K562 (cell line): ENCODE data around the gene RAB26. TPM values are rescaled to one million over a fixed set of nuclear protein-coding genes. Genes with fewer than 3 reads are reported as not detected.
A peak's percentile ranks its signal among the peaks of the same experiment; 100 is the strongest.
"Not testable (repeated sequence)": the region's sequence is repeated elsewhere in the genome, so short reads cannot be mapped to it uniquely, and the experiment has no call there.

Experiments
- ATAC-seq: fragments of 200-7000 bp; cut with Tn5 transposase; 3 replicates; pipeline ENCODE4 v1.9.1; 2020; ENCODE audit warnings: moderate library complexity
- BruUV-seq: library from RNA; stranded (reverse); fragments of 400-500 nt; replicated peaks from 2 replicates; lab custom pipeline; 2021; lab: Mats Ljungman, UMichigan
- CTCF ChIA-PET: fragments of 300-600 bp; formaldehyde crosslinking; extraction: SDS; loops from one replicate; lab custom pipeline; 2021; ENCODE audit warnings: low intra/inter-chr PET ratio; lab: Yijun Ruan, JAX
- POLR2A ChIA-PET: fragments of 300-600, 350-650 bp; sonication (Branson Sonifier 250); formaldehyde crosslinking; extraction: SDS; loops from one replicate; lab custom pipeline; 2021; ENCODE audit warnings: antibody characterized with exemption, inconsistent platforms; lab: Yijun Ruan, JAX
- DNase-seq, 4 experiments: peaks; one replicate each; pipeline versions ENCODE4 v3.0.0 to v3.0.0-alpha.2; 2011 to 2018; ENCODE audit warnings: low spot score in 3 of 4, mixed read lengths in 3 of 4; ENCODE audit errors: extremely low read depth in 1 of 4
- FAIRE-seq: peaks from 2 replicates; lab custom pipeline; 2011; peaks lifted over from hg19 to GRCh38; lab: Jason Lieb, UNC
- H2AFZ ChIP-seq: 2 replicates; pipeline ENCODE4 v1.6.0; 2011; ENCODE audit warnings: low read depth, low read length, control low read depth, inconsistent platforms
- H3K27ac ChIP-seq: fragments of 200-600 bp; 3 replicates; pipeline ENCODE4 v1.8.0; 2011; ENCODE audit warnings: low read depth, mild to moderate bottlenecking, control low read depth, inconsistent platforms, low read length, moderate library complexity, mixed read lengths; ENCODE audit errors: extremely low read depth
- H3K27me3 ChIP-seq, 2 experiments: fragments of 300-600 bp in 1 of 2; 2 replicates in 1 of 2; 3 replicates in 1 of 2; pipeline versions ENCODE4 v1.6.0 to v1.8.0; 2011; ENCODE audit warnings: inconsistent platforms in 2 of 2, low read length in 2 of 2, mild to moderate bottlenecking in 1 of 2, mixed read lengths in 1 of 2, moderate library complexity in 1 of 2; ENCODE audit not compliant: control insufficient read depth in 2 of 2, insufficient read depth in 2 of 2
- H3K36me3 ChIP-seq: fragments of 300-600 bp; 3 replicates; pipeline ENCODE4 v1.8.0; 2011; ENCODE audit warnings: mild to moderate bottlenecking, low read length, inconsistent platforms; ENCODE audit not compliant: control insufficient read depth, insufficient read depth
- H3K4me1 ChIP-seq, 2 experiments: fragments of 200-600 bp in 1 of 2; replicated peaks in 1 of 2; 2 replicates in 1 of 2; 3 replicates in 1 of 2; pipeline versions ENCODE4 v1.5.1 to v1.8.0; 2011; ENCODE audit warnings: inconsistent platforms in 2 of 2, low read length in 2 of 2, mild to moderate bottlenecking in 1 of 2, mixed read lengths in 1 of 2, moderate library complexity in 1 of 2; ENCODE audit not compliant: control insufficient read depth in 2 of 2, insufficient read depth in 2 of 2
- H3K4me2 ChIP-seq: 2 replicates; pipeline ENCODE4 v1.6.1; 2011; ENCODE audit warnings: low read length, control low read depth, inconsistent platforms, mixed read lengths; ENCODE audit not compliant: insufficient read depth
- H3K4me3 ChIP-seq: fragments of 200-600 bp; sonication (generic), shearing (Covaris generic); 2 replicates; pipeline ENCODE4 v1.5.1; 2016; ENCODE audit warnings: control low read depth, inconsistent platforms
- H3K79me2 ChIP-seq: fragments of 200-600 bp; 3 replicates; pipeline ENCODE4 v1.8.0; 2011; ENCODE audit warnings: low read length, inconsistent platforms; ENCODE audit not compliant: control insufficient read depth, insufficient read depth
- H3K9ac ChIP-seq, 2 experiments: 2 replicates each; pipeline versions ENCODE4 v1.6.0 to v1.6.1; 2011; ENCODE audit warnings: low read depth in 2 of 2, low read length in 2 of 2, control low read depth in 1 of 2, inconsistent platforms in 1 of 2, mild to moderate bottlenecking in 1 of 2, mixed read lengths in 1 of 2; ENCODE audit not compliant: insufficient read depth in 1 of 2
- H3K9me1 ChIP-seq: one replicate; pipeline ENCODE4 v1.6.0; 2011; ENCODE audit warnings: inconsistent platforms, mild to moderate bottlenecking, low read length, moderate library complexity; ENCODE audit not compliant: control insufficient read depth, insufficient read depth
- H3K9me3 ChIP-seq: replicated peaks from 2 replicates; pipeline ENCODE4 v1.5.1; 2011; ENCODE audit warnings: low read depth, low read length, inconsistent platforms; ENCODE audit not compliant: control insufficient read depth, insufficient read depth
- H4K20me1 ChIP-seq: replicated peaks from 2 replicates; pipeline ENCODE4 v1.6.1; 2011; ENCODE audit warnings: low read length, inconsistent platforms, mixed read lengths; ENCODE audit not compliant: control insufficient read depth, insufficient read depth
- RAD51 ChIP-seq: fragments of 450-650 bp; IDR thresholded peaks from 2 replicates; pipeline ENCODE4 v1.7.1; 2016; ENCODE audit warnings: low read depth, mild to moderate bottlenecking, borderline replicate concordance
- VEZF1 ChIP-seq: fragments of 200-800 bp; sonication (Bioruptor generic); IDR thresholded peaks from 2 replicates; pipeline ENCODE4 v1.6.1; 2017; ENCODE audit warnings: missing genetic modification characterization, missing compliant biosample characterization
- ZNF239 ChIP-seq: fragments of 250-450 bp; sonication (Bioruptor Pico); IDR thresholded peaks from 2 replicates; pipeline ENCODE4 v1.4.0; 2020; ENCODE audit warnings: mild to moderate bottlenecking
- WGBS: fragments of 100-300 bp; shearing (Covaris generic); methylation state at CpG from one replicate; pipeline ENCODE4 v1.1.6; 2016; ENCODE audit warnings: low coverage, mixed read lengths; ENCODE audit not compliant: insufficient coverage; ENCODE audit errors: missing lambda C conversion rate; 5-methylcytosine and 5-hydroxymethylcytosine counted together
- in situ Hi-C: fragments of 300-500 bp; cut with MboI; formaldehyde crosslinking; loops from 4 replicates; pipeline ENCODE4 v1.15.0; 2018; ENCODE audit warnings: inconsistent platforms, mixed read lengths
- intact Hi-C: fragments of 100-400 bp; cut with micrococcal nuclease; formaldehyde crosslinking; loops from 2 replicates; pipeline ENCODE4 v1.14.2; 2022
- polyA plus RNA-seq, 8 experiments: library from polyadenylated mRNA; depleted of rRNA in 4 of 8; stranded (reverse) in 5 of 8; unstranded in 3 of 8; fragments of >200 nt; fragmentation: Nextera tagmentation in 2 of 8; fragmentation: Illumina TruSeq in 1 of 8; extraction: Ambion mirVana in 2 of 8; extraction: Trizol in 1 of 8; gene quantifications; 2 replicates each; pipeline versions ENCODE4 v1.2.1 to v1.2.3, GENCODE V29; 2011 to 2014; ENCODE audit warnings: inconsistent platforms in 1 of 8, missing spikeins in 1 of 8
- total RNA-seq, 7 experiments: library from RNA; depleted of rRNA in 6 of 7; stranded (reverse); fragments of >200 nt in 6 of 7; fragmentation: Illumina TruSeq in 2 of 7; extraction: Trizol in 2 of 7; gene quantifications; 2 replicates each; pipeline versions ENCODE4 v1.2.1 to v1.2.3, GENCODE V29; 2011 to 2021; ENCODE audit warnings: low replicate concordance in 1 of 7
- TF ChIP-seq, protein P1 (sequence below): fragments of 450-650 bp; conservative IDR thresholded peaks from 2 replicates; pipeline ENCODE4 v1.6.1; 2016; ENCODE audit warnings: missing genetic modification characterization, low read depth, mild to moderate bottlenecking, missing compliant biosample characterization, moderate library complexity

The RAB26 gene
- total and polyA plus RNA-seq, 9 of the 15 experiments (the other 6 are each of a cell fraction or from before 2014, with no cell fraction given), result 0.25 to 6.1 (median 2.1) TPM

DNA sequence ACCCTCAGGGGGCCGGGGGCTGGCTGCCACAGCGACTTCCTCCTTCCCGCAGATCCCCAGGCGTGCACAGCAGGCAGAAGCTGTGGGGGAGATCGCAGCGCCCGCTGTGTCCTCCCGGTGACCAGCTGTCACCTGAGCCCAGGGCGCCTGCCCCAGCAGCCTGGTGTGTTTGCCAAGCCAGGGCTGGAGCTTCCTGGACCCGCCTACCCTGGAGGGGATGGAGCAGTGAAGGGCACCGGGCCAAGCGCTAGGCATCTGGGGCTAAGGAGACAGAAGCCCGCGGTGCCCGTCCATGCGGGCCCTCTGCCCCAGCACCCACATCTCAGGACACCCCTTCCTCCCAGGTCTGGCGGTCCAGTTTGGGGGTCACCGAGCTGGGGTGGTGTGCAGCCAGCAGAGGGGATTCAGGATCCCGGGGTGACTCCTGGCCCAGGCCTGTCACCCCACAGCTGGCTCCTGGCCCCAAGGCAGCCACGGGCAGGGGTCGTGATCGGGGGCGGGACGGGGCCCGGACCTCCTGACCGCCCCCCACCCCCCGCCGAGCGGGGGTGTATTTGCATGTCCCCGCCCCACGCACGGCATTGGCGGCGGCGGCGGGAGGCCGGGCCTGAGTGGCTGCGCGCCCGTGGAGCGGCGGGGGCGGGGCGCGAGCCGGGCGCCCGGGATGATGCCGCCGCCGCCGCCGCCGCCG, at the start of gene RAB26 (continued):
- TF ChIP-seq ZNF239 (no peak), RAD51 (no peak), VEZF1 (CRISPR knock-in tag) (peak; percentile 84)
- TF ChIP-seq, protein P1, sequence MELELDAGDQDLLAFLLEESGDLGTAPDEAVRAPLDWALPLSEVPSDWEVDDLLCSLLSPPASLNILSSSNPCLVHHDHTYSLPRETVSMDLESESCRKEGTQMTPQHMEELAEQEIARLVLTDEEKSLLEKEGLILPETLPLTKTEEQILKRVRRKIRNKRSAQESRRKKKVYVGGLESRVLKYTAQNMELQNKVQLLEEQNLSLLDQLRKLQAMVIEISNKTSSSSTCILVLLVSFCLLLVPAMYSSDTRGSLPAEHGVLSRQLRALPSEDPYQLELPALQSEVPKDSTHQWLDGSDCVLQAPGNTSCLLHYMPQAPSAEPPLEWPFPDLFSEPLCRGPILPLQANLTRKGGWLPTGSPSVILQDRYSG (tag), result no peak

DNA sequence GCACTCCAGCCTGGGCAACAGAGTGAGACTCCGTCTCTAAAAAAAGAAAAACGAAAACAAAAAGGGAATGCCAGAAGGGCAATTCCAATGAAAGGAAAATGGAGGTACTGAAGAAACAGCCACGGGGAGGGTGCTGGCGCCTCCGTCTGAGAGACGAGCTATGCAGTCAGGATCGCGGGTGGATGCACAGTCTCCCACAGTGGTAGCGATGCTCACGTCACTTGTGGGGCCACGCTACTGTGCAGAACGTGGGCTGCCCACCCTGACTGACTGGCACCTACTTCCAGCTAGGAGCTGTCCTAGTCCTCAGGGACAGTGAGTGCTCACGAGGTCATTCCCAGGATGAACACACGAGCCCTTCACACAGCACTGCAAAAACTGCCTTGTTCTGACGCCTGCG, 46.8 kb upstream of the RAB26 start:
- H3K4me1 ChIP-seq, ATAC-seq, H3K9me3 ChIP-seq, H3K9ac ChIP-seq, BruUV-seq, H3K27me3 ChIP-seq, H3K27ac ChIP-seq, H3K79me2 ChIP-seq, H2AFZ ChIP-seq, H3K4me2 ChIP-seq, in situ Hi-C loops, POLR2A ChIA-PET, H3K4me3 ChIP-seq, H3K9me1 ChIP-seq, DNase-seq, CTCF ChIA-PET, intact Hi-C loops, H4K20me1 ChIP-seq, FAIRE-seq: not testable (repeated sequence)
- H3K36me3 ChIP-seq, result peaks cover 18% of the 10 kb centered on the region; the same call in 1 of the 3 replicates
- WGBS, result 85% methylated on average over 9 of the region's 16 CpGs
